Mesendoderm (in vitro differentiated cells): ENCODE data around the gene MRPS10.

Experiments
- DNase-seq: peaks from one replicate; pipeline ENCODE4 v3.0.0; 2013
- H2AK5ac ChIP-seq: 2 replicates; pipeline ENCODE4 v1.6.1; 2013; ENCODE audit warnings: low read length, inconsistent platforms
- H2BK120ac ChIP-seq: 2 replicates; pipeline ENCODE4 v1.6.1; 2013; ENCODE audit warnings: low read depth, mild to moderate bottlenecking, low read length, moderate library complexity, mixed read lengths
- H2BK15ac ChIP-seq: replicated peaks from 2 replicates; pipeline ENCODE4 v1.6.1; 2013; ENCODE audit warnings: low read depth, mild to moderate bottlenecking, moderate library complexity
- H2BK5ac ChIP-seq: 2 replicates; pipeline ENCODE4 v1.6.1; 2013; ENCODE audit warnings: low read length, inconsistent platforms
- H3K18ac ChIP-seq: 2 replicates; pipeline ENCODE4 v1.6.1; 2013; ENCODE audit warnings: mild to moderate bottlenecking, low read length, mixed read lengths
- H3K23ac ChIP-seq: one replicate; pipeline ENCODE4 v1.6.1; 2013; ENCODE audit warnings: low read length
- H3K27ac ChIP-seq: 2 replicates; pipeline ENCODE4 v1.5.1; 2013; ENCODE audit warnings: low read depth, mild to moderate bottlenecking, inconsistent platforms, low read length, moderate library complexity
- H3K27me3 ChIP-seq: 2 replicates; pipeline ENCODE4 v1.6.1; 2013; ENCODE audit warnings: low read length, control low read depth, mild to moderate bottlenecking, inconsistent platforms; ENCODE audit not compliant: insufficient read depth, poor library complexity
- H3K36me3 ChIP-seq: 2 replicates; pipeline ENCODE4 v1.6.1; 2013; ENCODE audit warnings: low read length, inconsistent platforms; ENCODE audit not compliant: control insufficient read depth, insufficient read depth
- H3K4ac ChIP-seq: one replicate; pipeline ENCODE4 v1.6.1; 2013; ENCODE audit warnings: low read depth, mild to moderate bottlenecking, low read length, moderate library complexity
- H3K4me1 ChIP-seq: 2 replicates; pipeline ENCODE4 v1.6.1; 2013; ENCODE audit warnings: low read depth, low read length, inconsistent platforms; ENCODE audit not compliant: control insufficient read depth
- H3K4me2 ChIP-seq: 2 replicates; pipeline ENCODE4 v1.6.1; 2013; ENCODE audit warnings: low read length
- H3K4me3 ChIP-seq: 2 replicates; pipeline ENCODE4 v1.5.1; 2013; ENCODE audit warnings: mild to moderate bottlenecking, low read length
- H3K56ac ChIP-seq: one replicate; pipeline ENCODE4 v1.6.1; 2013; ENCODE audit warnings: low read length
- H3K79me1 ChIP-seq: 2 replicates; pipeline ENCODE4 v1.6.1; 2013; ENCODE audit warnings: low read length, inconsistent platforms
- H3K79me2 ChIP-seq: 2 replicates; pipeline ENCODE4 v1.6.1; 2013; ENCODE audit warnings: mild to moderate bottlenecking, low read length; ENCODE audit not compliant: control insufficient read depth, insufficient read depth
- H3K9ac ChIP-seq: 2 replicates; pipeline ENCODE4 v1.6.1; 2013; ENCODE audit warnings: low read length, inconsistent platforms
- H4K5ac ChIP-seq: one replicate; pipeline ENCODE4 v1.6.1; 2013; ENCODE audit warnings: low read length
- H4K8ac ChIP-seq: one replicate; pipeline ENCODE4 v1.6.1; 2013; ENCODE audit warnings: low read depth, mild to moderate bottlenecking, control low read depth, low read length, moderate library complexity
- WGBS: extraction: QIAGEN DNeasy Blood & Tissue Kit; methylation state at CpG from one replicate; pipeline ENCODE4 v1.1.7; 2013; ENCODE audit warnings: low lambda C conversion rate, missing lambda C conversion rate; ENCODE audit not compliant: insufficient coverage; ENCODE audit errors: extremely low coverage; 5-methylcytosine and 5-hydroxymethylcytosine counted together

The MRPS10 gene

GRCh38 chr6:42243046-42243445 is 25.4 kb upstream of the MRPS10 start:
- H3K27ac ChIP-seq, result no peak overlapping the region
- H2AK5ac ChIP-seq, result no peak overlapping the region
- no peak overlapping the region for H3K4me3 ChIP-seq
- no peak overlapping the region for H2BK120ac ChIP-seq
- H3K79me2 ChIP-seq, result no peaks in the 10 kb centered on the region
- H4K8ac ChIP-seq, result no peak overlapping the region
- no peak for DNase-seq
- no peaks in the 10 kb centered on the region for H3K27me3 ChIP-seq
- H3K79me1 ChIP-seq, result no peaks in the 10 kb centered on the region
- no peak overlapping the region for H2BK5ac ChIP-seq
- H3K4me1 ChIP-seq, result no peaks in the 10 kb centered on the region
- no peak overlapping the region for H3K4me2 ChIP-seq
- H2BK15ac ChIP-seq, result no peak overlapping the region
- no peak overlapping the region for H3K9ac ChIP-seq
- no peak overlapping the region for H3K56ac ChIP-seq
- H4K5ac ChIP-seq, result no peak overlapping the region
- H3K36me3 ChIP-seq, result no peaks in the 10 kb centered on the region
- H3K23ac ChIP-seq, result no peak overlapping the region
- no CpG with 5 or more reads among the region's 11 CpGs for WGBS
- H3K4ac ChIP-seq, result no peak overlapping the region
- H3K18ac ChIP-seq, result no peak overlapping the region

GRCh38 chr6:42241915-42242314 is 24.3 kb upstream of the MRPS10 start:
- Histone ChIP-seq H3K18ac (no peak overlapping the region), H3K79me2 (no peaks in the 10 kb centered on the region), H3K4ac (no peak overlapping the region), H2BK15ac (no peak overlapping the region), H4K8ac (no peak overlapping the region), H2AK5ac (no peak overlapping the region), H3K4me3 (no peak overlapping the region), H2BK120ac (no peak overlapping the region), H3K56ac (no peak overlapping the region), H2BK5ac (no peak overlapping the region), H3K4me1 (no peaks in the 10 kb centered on the region), H3K9ac (no peak overlapping the region), H3K4me2 (no peak overlapping the region), H3K27ac (no peak overlapping the region), H3K79me1 (no peaks in the 10 kb centered on the region), H4K5ac (no peak overlapping the region), H3K36me3 (no peaks in the 10 kb centered on the region), H3K27me3 (no peaks in the 10 kb centered on the region), H3K23ac (no peak overlapping the region)
- peak; percentile 49 for DNase-seq
- WGBS, result no CpG with 5 or more reads among the region's 5 CpGs

GRCh38 chr6:42239736-42240375 is 22.2 kb upstream of the MRPS10 start:
- no peak overlapping the region for H3K9ac ChIP-seq
- no peak for DNase-seq
- H2BK120ac ChIP-seq, result no peak overlapping the region
- H3K79me1 ChIP-seq, result no peaks in the 10 kb centered on the region
- H2AK5ac ChIP-seq, result no peak overlapping the region
- H3K56ac ChIP-seq, result no peak overlapping the region
- H3K27me3 ChIP-seq, result no peaks in the 10 kb centered on the region
- no peak overlapping the region for H4K8ac ChIP-seq
- no peak overlapping the region for H3K23ac ChIP-seq
- H3K4me3 ChIP-seq, result no peak overlapping the region
- no peaks in the 10 kb centered on the region for H3K36me3 ChIP-seq
- H3K4me1 ChIP-seq, result no peaks in the 10 kb centered on the region
- H3K79me2 ChIP-seq, result no peaks in the 10 kb centered on the region
- no peak overlapping the region for H3K27ac ChIP-seq
- H2BK15ac ChIP-seq, result no peak overlapping the region
- H2BK5ac ChIP-seq, result no peak overlapping the region
- H3K4me2 ChIP-seq, result no peak overlapping the region
- no peak overlapping the region for H3K4ac ChIP-seq
- no CpG with 5 or more reads among the region's 7 CpGs for WGBS
- H3K18ac ChIP-seq, result no peak overlapping the region
- no peak overlapping the region for H4K5ac ChIP-seq

- no peak overlapping the region for H3K9ac ChIP-seq
- no CpG with 5 or more reads among the region's 5 CpGs for WGBS
- no peak overlapping the region for H3K56ac ChIP-seq
- DNase-seq, result peak; percentile 57
- no peak overlapping the region for H3K23ac ChIP-seq
- no peak overlapping the region for H2BK120ac ChIP-seq
- H2BK15ac ChIP-seq, result no peak overlapping the region
- no peaks in the 10 kb centered on the region for H3K4me1 ChIP-seq
- H3K79me2 ChIP-seq, result no peaks in the 10 kb centered on the region
- H3K4ac ChIP-seq, result no peak overlapping the region
- no peak overlapping the region for H3K27ac ChIP-seq
- no peak overlapping the region for H3K4me2 ChIP-seq
- no peaks in the 10 kb centered on the region for H3K27me3 ChIP-seq
- H3K36me3 ChIP-seq, result no peaks in the 10 kb centered on the region
- no peak overlapping the region for H3K4me3 ChIP-seq
- no peak overlapping the region for H3K18ac ChIP-seq
- no peaks in the 10 kb centered on the region for H3K79me1 ChIP-seq
- H2AK5ac ChIP-seq, result no peak overlapping the region
- H4K8ac ChIP-seq, result no peak overlapping the region
- no peak overlapping the region for H4K5ac ChIP-seq
- no peak overlapping the region for H2BK5ac ChIP-seq
These were observed 21.7 kb upstream of the MRPS10 start for GRCh38 chr6:42239333-42239732.

- Histone ChIP-seq H2BK5ac (no peak overlapping the region), H4K8ac (no peak overlapping the region), H2AK5ac (no peak overlapping the region), H3K4me3 (no peak overlapping the region), H3K27ac (no peak overlapping the region), H3K4ac (no peak overlapping the region), H3K4me2 (no peak overlapping the region), H3K79me2 (no peaks in the 10 kb centered on the region), H3K27me3 (no peaks in the 10 kb centered on the region), H3K56ac (no peak overlapping the region), H3K23ac (no peak overlapping the region), H3K9ac (no peak overlapping the region), H4K5ac (no peak overlapping the region), H2BK15ac (no peak overlapping the region), H3K4me1 (no peaks in the 10 kb centered on the region), H2BK120ac (no peak overlapping the region), H3K18ac (no peak overlapping the region), H3K36me3 (no peaks in the 10 kb centered on the region), H3K79me1 (no peaks in the 10 kb centered on the region)
- no peak for DNase-seq
- no CpG with 5 or more reads among the region's 1 CpG for WGBS
These were observed 20.2 kb upstream of the MRPS10 start for GRCh38 chr6:42237857-42238256.
